Activated naive CD8-positive, alpha-beta T cell treated with anti-CD3 and anti-CD28 coated beads, Interleukin-2, amount 50 U/mL, for 16 hours (primary cell): ENCODE measurements around the gene CALCOCO1.
"Not testable (repeated sequence)": the region's sequence is repeated elsewhere in the genome, so short reads cannot be mapped to it uniquely, and the experiment has no call there.

Experiments
- DNase-seq: peaks from one replicate; pipeline ENCODE4 v3.0.0-alpha.2; 2020; ENCODE audit warnings: low read depth, low spot score

The CALCOCO1 gene

DNA sequence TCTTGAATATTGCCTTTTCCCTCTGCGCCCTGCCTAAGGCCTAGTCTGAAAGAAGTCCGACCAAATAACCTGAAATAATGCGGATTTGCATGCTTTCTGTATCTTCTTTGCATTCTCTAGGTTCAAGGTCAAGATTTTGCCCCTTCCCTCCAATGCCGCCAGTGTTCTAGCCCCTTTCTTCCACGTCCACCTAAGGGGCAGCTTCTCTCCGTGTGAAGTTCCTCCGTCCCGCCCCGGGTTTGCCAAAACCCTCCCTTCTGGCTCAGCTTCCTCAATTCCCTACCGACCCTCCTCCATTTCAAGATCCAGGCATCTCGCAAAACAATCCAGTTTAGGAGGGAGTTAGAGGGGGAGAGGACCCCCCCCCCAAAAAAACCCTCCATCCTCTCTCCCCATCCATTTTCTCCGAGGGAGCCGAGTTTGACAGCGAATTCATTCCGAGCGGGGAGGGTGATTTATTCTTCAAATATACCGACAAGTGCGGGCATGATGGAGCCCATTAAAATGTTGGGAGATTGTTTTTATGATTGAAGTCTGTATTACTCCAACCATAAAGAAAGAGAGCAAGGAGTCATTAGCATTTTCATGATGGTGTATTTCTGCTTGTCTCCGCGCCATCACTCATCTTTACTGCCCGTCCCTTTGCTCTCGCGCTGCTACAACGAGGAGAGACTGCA is 30.5 kb downstream of the CALCOCO1 start:
- no peak for DNase-seq

DNA sequence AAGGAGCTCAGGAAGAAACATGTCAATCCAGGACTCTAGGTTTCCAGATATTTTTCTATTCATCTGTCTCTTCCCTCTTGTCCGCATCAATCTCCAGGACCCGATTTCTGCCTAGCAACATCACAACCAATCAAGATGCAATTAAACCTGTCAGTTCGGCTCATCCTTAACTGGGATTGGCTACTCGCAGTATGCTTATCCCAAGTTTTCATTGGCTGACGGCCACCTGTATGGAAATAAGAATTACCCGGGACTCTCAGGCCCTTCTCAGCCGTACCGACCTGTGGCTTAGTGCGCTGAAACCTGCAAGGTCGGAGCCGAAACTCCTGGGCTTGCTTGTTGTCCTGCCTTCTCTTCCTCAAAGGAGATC is 31.0 kb downstream of the CALCOCO1 start:
- DNase-seq: no peak

DNA sequence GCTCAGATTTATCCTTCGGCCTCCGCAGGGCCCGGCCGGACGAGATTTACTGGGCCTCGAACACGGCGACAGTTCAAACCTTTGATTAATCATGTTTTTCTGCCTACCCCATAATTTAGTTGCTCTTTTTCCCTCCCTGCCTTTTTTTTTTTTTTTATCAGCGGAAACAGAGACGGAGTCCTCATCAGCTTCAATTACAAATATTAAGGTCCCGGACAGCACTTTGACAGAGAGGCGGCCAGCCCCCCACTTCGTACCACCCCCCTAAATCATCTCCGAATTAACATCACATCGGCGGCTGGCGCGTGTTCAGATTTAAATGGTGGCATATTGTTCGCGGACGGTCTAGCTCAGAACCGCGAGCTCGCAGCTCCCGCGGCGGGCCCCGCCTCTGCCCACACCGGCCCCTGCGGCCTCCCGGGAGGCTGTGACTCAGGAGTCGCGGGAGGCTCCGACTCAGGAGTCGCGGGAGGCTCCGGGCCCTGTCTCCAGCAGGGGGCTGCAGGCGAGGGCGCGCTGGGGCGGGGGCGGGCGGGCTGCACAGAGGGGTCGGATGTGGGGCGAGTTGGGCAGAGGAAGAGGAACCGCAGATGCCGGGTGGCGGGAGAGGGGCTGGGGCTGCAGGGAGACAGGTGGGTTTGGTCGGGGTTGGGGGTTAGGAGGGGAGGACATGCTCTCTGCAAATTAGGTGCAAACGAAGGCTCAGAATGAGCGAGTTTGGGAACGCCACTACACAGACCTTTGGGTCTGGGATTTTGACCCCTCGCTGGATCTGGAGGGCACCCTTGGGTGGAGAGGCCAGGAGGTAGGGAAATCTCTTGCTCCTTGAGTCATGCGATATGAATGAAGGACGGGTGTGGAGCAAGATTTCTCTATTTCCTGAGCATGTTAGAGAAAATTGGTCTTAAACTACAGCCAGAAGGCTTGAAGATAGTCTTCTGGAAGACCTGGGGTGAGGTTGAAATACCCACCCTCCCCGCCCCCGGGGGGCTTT is 31.8 kb downstream of the CALCOCO1 start:
- DNase-seq: no peak

DNA sequence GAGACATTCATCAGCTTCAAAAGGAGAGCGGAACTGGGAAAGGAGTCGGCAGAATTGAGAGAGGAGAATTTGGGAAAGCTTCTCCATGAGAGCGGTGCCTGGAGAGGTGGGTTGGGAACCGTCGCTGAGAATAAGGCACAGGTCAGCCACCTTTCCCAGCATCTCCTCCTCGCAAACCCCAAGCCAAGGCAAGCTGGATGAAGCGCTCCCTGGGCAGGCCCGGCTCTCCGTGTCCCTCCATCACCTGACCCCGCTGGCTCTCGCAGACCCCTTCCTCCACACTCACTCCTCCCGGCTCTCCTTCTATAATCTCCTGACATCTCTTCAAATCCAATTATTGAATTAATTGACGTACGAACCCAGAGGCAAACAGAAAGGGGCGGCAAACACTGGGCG is 32.5 kb downstream of the CALCOCO1 start:
- no peak for DNase-seq

DNA sequence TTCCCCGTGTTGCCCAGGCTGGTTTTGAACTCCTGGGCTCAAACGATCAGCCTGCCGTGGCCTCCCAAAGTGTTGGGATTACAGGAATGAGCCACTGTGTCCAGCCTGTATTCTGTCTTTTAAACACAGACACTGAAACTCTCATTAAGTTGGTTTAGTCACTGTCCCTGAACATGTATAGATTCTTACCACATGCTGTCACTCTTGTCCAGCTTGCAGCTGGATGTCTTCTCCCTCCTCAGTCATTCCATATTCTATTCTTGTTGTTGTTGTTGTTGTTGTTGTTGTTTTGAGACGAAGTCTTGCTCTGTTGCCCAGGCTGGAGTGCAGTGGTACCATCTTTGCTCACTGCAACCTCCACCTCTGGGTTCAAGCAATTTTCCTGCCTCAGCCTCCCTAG is 39.1 kb downstream of the CALCOCO1 start:
- DNase-seq: no peak

DNA sequence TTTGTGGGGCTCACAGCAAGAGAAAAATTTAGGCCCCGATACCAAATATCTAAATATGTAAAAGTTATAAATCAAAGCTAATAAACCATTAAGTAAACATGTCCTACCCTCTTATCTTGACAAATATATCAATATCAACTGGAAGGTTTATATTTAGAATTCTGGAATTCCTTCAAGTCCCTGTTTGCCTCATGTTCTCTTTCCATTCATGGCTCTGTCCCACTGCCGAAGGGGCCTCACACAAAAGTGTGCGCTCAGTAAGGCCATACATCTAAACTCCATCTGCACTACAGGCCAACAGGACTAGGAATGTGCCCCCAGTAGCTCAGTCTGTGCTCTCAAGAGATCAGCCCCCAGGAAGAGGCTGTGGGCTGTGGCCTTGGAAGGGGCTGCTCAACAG is 40.8 kb downstream of the CALCOCO1 start:
- no peak for DNase-seq

DNA sequence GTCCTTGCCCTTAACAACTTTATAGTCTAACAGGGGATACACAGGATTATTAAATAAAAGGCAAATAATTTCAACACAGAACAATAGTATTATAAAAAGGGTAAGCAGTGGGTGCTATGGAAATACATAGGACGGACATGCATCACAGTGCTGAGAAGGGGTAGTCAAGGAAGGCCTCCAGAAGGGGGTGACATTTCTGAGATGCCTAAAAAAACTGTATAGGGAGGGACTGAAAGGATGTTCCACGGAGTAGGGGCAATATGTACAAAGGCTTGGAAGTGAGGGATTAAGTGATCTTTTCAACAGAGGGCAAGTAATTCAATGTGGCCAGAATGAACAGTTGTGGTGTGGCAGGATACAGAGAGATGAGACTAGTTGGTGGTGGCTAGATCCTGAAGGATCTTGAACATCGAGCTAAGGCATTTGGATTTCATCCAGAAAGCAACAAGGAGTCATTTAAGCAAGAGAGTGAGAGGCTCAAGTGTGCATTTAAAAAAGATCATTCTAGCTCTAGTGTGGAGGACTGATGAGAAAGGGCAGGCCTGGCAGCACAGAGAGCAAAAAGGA is 42.5 kb downstream of the CALCOCO1 start:
- DNase-seq: no peak

DNA sequence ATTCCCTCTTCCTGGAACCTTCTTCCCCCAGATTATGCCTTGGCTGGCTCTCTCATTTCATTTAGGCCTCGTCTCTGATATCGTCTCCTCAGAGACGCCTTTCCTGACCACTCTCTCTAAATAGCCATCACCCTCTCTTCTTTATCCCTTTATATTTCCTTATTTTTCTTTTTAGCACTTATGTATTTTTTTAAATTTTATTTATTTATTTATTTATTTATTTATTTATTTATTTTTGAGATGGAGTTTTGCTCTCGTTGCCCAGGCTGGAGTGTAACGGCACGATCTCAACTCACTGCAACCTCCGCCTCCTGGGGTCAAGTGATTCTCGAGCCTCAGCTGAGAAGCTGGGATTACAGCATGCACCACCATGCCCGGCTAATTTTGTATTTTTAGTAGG is 43.3 kb downstream of the CALCOCO1 start:
- DNase-seq: no peak

DNA sequence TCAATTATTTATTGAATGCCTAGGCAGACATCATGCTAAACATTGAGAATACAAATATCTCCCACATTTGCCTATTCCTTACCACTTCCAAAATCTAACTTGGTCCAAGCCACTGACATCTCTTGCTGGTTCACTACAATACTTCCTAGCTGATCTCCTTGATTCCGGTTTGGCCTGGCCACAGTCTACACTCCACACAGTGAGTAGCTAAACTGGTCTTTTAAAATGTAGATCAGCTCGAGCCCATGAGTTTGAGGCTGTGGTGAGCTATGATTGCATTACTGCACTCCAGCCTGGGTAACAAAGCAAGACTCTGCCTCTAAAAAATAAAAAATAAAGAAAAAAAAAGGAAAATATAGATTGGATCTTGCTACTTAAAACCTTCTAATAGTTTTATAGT is 43.8 kb downstream of the CALCOCO1 start:
- DNase-seq: no peak

DNA sequence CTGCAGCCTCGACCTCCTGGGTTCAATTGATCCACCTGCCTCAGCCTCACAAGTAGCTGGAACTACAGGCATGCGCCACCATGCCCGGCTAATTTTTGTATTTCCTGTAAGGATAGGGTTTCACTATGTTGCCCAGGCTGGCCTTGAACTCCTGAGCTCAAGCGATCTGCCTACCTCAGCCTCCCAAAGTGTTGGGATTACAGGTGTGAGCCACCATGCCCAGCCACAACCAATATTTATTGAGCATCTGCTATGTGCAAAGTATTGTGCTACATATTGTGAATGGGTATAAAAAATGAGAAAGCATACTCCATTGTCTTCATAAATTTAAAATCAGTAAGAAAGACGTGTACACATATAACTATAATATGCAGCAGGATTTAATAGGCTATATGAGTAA is 47.2 kb downstream of the CALCOCO1 start:
- not testable (repeated sequence) for DNase-seq

DNA sequence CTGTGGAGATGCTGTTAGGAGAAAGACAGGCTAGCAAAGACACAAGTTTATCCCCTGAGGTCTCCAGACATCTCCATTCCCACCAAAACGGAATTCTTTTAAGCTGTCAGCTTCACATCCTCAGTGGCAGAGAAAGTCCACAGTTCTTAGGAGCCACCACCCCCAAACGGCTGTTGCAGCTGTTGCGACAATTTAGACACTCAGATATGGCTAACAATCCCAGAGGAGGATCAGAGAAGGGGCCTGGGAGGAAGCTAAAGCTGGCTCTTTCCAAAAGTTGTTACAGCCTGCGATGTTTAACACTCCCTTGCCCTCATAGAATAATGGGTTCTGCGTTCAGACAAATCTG is 49.5 kb downstream of the CALCOCO1 start:
- DNase-seq: no peak

DNA sequence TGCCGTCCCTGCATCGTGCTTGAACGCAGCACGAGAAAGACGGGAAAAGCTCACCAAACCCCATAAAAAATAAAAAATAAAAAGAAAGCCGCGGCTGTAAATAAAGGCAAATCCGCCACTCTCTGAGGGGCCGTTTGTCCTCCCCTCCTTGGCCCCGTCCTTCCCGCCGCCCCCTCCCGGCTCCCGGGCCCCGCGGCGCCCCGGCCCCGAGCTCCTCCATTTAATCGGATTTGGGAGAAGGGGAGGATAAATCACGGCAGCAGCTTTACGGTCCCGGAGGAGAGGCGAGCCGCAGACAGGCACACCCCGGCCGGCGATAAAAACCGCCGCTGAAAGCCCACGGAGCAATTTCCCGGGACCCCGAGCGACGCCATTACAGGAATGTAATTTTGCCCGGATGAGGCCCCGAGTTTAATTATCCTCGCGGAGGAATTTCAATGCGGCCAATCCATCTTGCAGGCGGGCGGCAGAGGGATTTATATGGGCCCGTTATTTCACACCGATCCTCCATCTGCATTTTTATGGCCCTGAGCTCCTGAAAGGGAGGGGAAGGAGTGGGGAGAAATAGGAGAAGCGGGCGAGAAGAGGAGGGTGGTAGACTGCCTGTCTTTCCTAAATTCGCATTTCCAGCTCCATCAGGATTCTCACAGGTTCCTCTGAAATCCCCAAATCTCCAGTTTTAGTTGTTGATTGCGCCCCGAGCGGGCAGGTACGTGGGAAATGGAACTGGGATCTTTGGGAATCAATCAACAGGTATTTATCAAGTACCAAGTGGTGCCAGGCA is 50.0 kb downstream of the CALCOCO1 start:
- no peak for DNase-seq

DNA sequence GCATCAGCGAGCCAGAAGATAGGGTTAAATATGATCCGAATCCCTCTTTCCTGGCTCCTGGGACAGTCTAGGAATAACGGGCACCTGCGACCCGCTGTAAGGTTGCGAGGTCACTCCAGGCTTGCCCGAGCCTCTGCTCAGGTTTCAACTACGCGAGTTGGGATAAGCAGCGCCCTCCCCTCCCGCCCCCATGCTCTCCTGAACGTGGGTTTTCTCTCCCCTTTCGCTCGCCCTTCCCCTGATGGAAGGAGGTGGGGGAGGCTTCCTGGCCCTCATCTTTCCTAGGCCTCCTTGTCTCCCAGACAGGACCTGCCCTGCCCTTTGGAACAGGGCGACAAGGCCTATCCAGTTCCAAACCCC is 50.6 kb downstream of the CALCOCO1 start:
- no peak for DNase-seq

DNA sequence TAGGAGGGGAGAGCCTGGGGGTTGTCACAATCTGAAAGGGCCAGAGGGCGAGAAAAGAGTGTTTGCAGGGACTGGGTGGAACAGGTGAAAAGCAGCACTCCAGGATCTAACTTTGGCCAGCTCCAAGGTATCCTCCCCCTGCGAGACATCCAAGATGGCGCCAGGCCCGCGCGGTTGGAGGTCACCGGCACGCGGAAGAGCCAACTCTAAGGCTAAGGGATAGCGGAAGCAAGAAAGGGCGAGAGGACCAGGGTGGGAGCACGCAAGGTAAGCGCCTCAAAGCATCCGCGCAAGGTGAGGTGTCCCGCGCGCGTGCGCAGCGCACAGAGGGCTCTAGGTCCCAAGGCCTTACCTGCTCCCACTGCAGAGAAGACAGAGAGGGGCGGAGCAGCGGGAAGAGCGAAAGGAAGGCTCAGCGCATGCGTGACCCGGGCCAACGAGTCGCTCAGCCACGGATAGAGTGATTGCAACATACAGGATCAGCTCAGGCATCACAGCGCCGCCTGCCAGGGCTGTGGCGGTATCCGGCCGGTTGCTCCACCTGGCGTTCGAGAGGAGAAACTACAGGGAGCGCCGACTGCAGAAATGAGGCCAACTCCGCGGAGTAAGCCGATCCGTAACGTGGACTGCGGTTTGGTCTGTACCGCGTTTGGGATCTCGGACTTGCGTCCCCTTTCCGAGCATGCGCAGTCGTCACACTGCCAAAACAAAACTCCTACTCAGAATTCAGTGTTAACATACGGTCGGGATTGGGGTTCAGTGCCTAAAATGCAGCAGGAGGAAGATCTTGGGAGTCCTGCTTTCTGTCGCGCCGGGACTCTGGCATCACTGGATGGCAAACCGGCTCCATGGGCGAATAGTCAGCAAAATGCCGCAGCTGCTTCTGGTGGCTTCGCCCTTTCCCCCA is 51.3 kb downstream of the CALCOCO1 start, which contains the start of gene ATP5MC2:
Gene ATP5MC2, minus strand, starts transcription at position 383 of the 907 bp plus-strand sequence. CDS start 3,469 bp downstream, outside the sequence.
- peak; percentile 92 for DNase-seq

DNA sequence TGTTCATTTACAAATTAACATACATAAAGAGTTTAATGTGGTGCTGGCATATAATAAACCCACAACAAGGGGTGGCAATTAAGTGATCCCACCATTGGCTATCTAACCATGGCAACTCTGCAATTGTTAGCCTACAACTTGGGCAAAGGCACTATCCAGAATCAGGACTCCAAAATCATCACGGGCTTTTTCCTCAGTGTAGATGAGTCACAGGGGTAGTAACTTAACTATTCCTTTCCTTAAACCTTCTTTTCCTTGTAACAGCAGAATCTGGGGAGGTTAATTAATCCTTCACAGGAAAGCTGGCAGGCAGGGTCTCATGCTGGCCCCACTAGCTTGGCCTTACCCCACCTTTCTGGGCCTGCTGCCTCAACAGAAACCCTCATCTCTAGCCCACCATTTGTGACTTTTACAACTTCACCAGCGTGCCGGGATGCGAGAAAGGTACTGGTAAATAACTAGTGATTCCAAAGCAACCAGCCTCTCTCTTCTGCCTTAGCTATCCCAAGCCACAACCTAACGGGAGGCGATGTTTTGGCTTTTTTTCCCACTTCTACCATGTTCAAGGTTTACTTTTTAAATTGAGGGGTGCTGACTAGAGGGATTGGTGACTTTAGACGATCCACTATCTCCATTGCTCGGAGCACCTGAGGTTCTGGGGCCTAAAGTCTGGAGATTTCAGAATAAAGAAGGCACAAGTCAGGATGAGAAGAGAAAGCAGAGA is 52.1 kb downstream of the CALCOCO1 start:
- no peak for DNase-seq

DNA sequence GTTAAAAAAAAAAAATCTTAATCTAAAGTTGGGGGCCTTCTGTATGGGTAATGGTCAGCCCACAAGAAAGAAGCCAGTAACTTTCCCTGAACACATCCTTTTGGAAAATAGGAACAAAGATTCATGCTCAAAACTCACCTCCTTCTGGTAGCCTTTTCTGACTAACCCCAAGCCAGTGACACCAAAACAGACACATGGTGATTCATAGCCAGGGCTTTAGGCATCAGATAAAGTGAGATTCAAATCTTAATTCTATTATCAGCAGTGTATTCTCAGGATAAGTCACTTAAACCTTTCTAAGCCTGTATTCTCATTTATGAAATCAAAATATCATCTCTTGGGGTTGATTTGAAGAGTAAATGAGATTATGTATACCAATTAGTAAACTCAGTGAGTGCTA is 56.3 kb downstream of the CALCOCO1 start:
- no peak for DNase-seq

DNA sequence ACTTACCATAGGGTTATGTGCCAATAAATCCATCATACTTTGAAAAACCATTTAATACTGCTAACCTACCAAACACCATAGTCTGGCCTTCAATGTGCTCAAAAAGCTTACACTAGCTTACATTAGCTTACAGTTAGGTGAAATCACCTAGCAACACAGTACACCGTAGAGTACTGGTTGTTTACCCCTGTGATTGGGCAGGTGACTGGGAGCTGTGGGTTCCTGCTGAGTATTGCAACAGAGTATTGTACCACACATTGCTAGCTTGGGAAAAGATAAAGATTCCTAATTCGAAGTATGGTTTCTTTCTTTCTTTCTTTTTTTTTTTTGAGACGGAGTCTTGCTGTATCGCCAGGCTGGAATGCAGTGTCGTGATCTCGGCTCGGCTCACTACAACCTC is 56.9 kb downstream of the CALCOCO1 start:
- DNase-seq: no peak

DNA sequence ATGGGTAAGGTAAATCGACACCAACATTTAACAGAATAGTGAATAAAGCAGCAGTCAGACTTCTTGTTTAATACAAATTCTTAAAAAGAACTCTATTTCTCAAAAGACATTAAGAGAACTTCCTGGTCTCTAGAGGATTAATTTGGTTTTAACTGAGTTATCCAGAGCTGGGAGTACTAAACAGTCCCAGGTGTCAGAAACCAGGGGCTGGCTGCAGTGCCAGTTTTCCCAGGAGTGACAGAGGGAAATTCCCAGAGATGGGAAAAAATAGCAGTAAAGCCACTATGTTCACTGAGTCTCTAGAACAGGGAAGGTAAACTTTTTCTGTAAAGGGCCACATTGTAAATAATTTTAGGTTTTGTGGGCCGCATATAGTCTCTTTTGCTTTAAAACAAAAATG is 60.2 kb downstream of the CALCOCO1 start:
- no peak for DNase-seq

DNA sequence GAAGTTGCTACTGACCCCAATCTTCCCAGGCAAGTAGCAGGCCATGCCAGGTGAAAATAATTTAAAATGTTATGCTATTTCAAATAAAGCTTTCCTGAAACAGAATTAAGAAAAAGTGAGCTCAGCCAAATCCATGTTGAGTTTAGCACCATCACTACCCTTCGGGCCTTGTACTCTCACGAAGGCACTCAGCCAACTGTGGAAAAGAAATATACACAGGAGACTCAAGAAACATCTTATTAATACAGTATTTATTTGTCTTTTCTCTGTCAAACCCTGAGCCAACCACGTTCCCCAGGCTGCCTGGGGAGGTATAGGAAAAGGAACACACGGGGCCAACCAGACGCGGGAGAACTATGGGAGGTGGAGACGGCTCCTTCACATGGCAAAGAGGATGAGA is 62.3 kb downstream of the CALCOCO1 start:
- DNase-seq: no peak

DNA sequence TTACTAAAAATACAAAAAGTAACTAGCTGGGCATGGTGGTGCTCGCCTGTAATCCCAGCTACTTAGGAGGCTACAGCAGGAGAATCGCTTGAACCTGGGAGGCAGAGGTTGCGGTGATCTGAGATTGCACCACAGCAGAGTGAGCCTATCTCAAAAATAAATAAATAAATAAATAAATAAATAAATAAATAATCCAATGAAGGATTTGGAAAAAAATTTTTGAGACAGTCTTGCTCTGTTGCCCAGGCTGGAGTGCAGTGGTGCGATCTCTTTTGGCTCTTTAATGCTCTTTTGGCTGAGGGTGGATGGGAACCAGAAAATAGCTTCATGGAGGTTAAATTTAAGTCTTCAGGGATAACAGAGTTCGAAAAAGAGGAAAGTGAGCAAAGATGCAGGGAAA is 63.1 kb downstream of the CALCOCO1 start:
- DNase-seq: no peak
